Fibroblast of skin of abdomen (primary cell): Measurements from ENCODE around the gene RCAN1.
"Not testable (repeated sequence)": the region's sequence is repeated elsewhere in the genome, so short reads cannot be mapped to it uniquely, and the experiment has no call there.

Experiments
- DNase-seq: peaks from one replicate; pipeline ENCODE4 v3.0.0-alpha.2; 2013

Gene RCAN1

DNA sequence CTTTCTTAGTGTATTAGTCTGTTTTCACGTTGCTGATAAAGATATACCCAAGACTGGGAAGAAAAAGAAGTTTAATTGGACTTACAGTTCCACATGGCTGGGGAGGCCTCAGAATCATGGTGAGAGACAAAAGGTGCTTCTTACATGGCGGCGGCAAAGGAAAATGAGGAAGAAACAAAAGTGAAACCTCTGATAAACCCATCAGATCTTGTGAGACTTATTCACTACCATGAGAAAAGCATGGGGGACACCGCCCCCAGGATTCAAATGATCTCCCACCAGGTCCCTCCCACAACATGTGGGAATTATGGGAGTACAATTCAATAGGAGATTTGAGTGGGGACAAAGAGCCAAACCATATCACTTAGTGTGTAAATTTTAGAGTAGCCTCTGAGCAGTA lies 46.1 kb downstream of the RCAN1 start:
- DNase-seq, result not testable (repeated sequence)

GRCh38 chr21:34567604-34568155 lies 47.2 kb downstream of the RCAN1 start:
- DNase-seq, result no peak

DNA sequence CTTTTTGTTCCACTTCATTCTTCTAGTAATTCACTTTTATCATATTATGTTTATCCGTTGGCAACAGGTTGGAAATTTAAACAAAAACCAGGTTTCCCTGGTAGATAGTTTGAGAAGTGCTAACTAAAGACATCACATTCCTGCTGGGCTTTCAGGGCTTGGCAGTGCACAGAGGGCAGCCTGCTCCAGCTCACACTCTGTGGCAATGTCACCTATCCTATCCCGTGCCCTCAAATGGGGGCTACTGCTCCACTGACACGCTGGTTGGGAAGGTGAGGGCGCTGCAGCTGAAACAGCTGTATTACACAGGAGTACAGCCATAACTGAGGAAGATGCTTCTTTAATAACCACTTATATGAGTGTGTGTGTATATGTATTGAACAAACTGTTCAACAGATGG lies 49.7 kb downstream of the RCAN1 start:
- DNase-seq, result no peak

DNA sequence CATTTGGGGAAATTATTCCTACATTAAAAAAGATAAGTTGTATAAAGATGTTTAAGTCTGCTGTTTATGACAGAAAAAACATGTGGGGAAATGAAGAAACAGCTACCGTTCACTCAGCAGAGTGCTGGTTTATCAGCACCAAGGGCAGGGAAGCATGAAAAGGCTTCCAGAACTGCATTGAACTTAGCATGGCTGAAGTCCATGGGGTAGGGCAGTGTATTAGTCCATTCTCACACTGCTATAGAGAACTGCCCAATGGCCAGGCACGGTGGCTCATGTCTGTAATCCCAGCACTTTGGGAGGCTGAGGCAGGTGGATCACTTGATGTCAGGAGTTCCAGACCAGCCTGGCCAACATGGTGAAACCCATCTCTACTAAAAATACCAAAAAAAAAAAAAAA lies 51.5 kb downstream of the RCAN1 start:
- not testable (repeated sequence) for DNase-seq

- DNase-seq, result no peak
These were observed 53.1 kb downstream of the RCAN1 start for GRCh38 chr21:34561806-34562205.

DNA sequence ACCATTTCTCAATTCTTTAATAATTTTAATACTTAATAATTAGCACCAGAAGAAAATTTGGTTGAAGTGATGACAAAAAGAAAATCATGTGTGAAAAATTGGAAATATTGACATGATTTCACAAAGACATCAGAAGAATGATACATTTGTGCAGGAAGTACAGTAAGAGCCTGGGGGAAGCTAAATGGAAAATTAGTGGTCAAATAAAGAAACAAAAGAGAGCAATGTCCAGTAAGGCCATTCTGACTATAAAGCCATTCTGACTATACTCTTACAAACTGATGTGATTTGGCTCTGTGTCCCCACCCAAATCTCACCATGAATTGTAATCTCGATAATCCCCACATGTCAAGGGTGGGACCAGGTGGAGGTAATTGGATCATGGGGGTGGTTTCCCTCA lies 54.3 kb downstream of the RCAN1 start:
- DNase-seq, result no peak

GRCh38 chr21:34560021-34560420 lies 54.9 kb downstream of the RCAN1 start:
- DNase-seq, result no peak

DNA sequence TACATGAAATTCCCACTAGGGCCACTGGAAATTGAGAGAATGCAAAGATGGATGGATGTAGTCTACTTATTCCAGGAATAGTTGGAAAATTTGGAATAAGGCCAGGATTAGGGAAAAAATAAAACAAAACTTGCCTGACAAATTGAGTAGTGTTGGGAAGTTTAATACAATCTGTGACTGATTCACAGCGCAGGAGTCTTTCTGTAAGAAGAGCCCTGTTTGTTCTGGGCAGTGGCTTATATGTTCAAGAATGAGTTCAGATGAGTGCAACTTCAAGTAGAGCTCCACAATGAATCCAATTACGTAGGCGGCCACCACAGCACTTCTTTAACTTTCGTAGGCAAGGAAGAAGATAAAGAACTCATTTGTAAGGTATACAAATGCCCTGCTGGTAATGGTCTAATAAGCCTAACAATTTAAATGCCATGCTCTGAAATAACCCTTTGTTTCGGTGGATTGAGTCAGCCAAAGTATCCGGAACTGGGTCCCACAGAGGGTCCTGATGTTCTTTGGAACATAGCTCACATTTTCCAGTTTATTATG lies 55.8 kb downstream of the RCAN1 start:
- DNase-seq, result no peak

GRCh38 chr21:34558166-34558565 lies 56.7 kb downstream of the RCAN1 start:
- DNase-seq, result no peak

GRCh38 chr21:34557261-34557660 lies 57.7 kb downstream of the RCAN1 start:
- DNase-seq, result no peak

- not testable (repeated sequence) for DNase-seq
These were observed 60.2 kb downstream of the RCAN1 start for GRCh38 chr21:34554670-34555069.

DNA sequence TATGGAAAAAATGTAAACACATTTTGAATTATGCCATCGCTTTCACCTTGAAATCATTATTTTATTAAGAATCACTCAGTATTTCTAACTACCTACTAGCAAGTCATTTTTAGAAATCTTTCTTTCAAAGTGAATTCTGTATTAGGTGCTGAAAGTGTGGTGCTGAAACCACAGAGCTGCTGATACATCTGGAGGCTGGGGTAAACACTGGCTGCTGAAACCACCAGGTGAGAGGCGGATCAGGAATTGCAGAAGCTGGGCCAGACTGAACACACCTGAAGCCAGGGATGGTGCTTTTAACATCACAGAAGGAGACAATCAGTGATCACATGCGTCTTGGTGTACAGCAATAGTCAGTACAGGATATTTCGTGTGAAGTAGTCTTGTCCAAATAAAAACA lies 60.7 kb downstream of the RCAN1 start:
- DNase-seq, result no peak

GRCh38 chr21:34553151-34553952 lies 61.6 kb downstream of the RCAN1 start:
- peak; percentile 91 for DNase-seq

GRCh38 chr21:34552360-34553098 lies 62.4 kb downstream of the RCAN1 start:
- DNase-seq, result peak; percentile 45

DNA sequence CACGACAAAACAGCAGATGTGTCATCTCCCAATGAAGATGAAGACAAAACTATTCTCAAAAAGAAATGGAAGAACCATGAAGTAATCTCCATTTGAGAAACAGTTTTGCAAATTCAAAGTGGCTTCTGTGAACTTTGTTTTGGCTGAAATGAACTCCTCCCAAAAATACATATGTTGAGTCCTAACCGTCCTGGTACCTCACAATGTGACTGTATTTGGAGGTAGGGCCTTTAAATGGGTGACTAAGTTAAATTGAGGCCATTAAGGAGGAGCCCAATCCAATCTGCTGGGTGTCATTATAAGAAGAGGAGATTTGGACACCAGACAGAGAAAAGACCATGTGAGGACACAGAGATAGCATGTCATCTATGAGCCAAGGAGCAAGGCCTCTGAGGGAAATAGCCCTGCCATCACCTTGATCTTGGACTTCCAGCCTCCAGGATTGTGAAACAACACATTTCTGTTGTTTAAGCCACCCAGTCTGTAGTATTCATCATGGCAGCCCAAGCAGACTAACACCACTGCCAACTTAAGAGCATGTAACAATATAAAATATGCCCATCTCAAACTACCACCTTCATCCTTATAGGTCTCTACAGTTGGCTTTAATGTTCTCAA lies 64.6 kb downstream of the RCAN1 start:
- DNase-seq, result no peak

DNA sequence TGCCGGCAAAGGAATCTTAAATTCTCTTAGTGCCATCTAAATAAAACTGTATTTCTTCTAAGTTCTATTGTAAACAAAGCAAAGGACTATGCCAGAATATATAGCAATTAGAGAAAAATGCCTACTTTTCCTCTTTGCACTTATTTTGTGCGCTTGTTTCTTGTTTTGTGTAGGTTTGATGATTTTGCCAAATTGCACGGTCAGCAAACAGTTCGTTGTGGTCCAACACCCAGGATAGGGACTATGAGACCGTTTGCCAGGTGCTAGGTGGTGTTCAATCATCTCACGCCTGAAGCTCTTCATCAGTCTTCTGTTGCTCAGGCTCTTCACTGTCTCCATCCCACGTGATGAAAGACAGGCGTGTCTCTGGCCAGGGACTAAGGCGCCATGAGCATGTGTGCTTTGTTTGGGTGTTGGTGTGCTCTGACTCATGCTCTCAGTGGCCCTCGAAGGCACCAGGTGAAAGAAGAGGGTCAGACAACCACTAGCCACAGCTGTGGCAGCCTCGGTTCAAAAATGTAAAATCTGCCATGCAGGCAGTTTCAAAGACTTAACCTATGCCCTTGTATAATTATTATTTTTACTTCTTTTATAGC lies 66.0 kb downstream of the RCAN1 start:
- no peak for DNase-seq

DNA sequence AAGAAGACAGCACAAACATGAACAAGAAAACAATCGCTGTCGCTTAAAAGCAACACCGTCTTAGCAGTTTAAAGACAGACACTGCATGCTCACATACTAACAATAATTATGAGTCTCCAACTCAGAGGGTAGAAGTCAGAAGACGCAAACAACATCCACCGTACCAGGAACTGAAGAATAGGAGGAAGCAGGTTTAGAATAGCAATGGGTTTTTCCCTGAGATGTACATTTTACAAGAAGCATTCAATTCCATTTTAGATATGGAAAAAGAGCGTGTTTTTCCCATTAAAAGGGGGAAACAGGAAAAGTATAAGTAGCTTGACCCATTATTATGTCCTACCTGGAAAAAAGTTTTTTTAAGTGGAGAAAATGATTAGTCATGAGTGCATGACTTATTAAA lies 68.4 kb downstream of the RCAN1 start:
- no peak for DNase-seq

DNA sequence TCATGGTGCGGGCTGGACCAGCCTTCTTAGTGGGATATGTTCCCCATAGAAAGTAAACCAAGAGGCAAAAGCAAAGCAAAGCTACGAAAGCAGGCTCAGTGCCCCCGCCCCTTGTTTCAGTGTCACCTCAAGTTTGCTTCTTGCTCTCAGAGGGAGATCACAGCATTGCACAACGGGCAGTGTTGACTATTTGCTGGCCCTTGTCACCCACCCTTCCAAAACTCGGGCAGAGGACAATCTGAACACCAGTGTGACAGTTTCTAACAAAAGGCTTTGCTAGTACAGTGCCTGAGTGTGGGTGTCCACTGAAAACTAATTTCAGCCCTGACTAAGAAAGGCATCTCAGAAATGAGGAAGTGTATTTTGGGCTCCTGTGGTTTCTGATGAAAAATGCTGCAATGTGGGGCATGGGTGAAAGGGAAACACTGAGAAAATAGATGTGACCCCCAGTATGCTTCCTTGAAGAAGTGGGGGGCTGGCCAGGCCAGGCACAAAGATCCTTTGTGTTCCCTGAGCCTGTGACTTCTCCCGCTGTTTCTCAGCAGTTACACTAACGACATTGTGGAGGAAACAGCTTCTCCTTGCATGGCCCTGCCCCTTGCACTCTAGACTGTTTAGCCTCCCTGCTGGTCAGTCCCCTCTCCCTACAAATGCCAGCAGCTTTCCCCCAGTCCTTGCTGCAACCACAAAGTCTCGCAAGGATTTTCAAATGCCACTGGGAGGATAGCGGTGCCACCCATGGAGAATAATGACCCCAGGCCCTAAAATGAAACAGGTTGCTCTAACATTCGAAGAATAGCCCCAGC lies 69.6 kb downstream of the RCAN1 start:
- DNase-seq, result peak; percentile 91

- peak; percentile 67 for DNase-seq
These were observed 70.8 kb downstream of the RCAN1 start for GRCh38 chr21:34544032-34544496.

DNA sequence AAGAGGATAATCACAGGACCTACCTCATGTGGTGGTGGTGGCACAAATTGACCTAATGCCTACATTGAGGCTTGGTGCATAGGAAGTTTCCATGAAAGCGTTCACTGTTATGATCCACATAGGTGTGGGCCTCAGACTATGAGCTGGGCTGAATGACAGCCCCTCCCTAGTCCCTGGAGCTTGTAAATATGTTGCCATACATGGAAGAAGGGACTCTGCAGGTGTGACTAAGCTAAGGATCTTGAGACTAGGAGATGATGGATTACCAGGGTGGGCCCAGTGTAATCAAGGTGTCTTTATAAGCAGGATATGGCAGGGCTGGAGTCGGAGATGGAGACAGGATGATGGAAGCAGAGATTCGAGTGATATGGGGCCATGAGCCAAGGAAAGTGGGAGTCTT lies 71.9 kb downstream of the RCAN1 start:
- DNase-seq, result no peak

DNA sequence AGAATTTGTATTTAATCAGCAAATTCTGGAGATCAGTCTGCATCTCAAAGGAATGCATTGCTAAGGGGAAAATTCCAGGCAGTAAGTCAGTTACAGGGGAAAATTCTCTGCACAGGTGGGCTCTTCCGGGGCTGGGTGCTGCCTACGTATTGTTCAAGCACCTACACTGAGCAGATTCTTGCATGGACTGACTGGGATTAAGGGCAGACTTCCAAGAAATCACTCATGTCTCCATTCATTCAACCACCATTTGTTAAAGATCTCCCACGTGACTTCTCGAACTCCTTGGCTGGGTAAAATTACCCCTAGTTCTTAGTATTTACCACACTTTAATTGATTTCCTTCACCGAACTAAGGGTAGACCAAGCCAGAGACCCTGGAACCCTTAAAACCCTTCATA lies 74.7 kb downstream of the RCAN1 start:
- no peak for DNase-seq

DNA sequence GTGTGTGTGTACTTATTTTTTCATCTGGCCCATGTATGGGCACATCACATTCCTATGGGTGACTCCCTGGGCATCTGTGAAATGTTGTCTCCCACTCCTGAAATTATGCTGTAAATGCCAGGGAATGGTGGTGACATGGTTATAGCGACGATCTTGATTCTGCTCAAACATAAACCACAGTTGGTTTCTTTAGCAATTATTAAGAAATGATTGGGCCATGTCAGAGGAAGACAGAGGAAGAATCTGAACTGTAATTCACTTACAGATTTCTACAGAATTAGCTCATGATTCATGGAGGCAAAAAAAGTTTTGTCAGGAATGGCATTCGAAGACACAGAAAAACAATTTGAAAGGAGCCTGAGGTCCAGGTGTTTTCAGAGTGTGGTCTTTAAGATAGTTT lies 77.1 kb downstream of the RCAN1 start:
- DNase-seq, result peak; percentile 30
